Kasumi-1 (cell line): ENCODE measurements around the gene KIRREL1.
A peak's percentile ranks its signal among the peaks of the same experiment; 100 is the strongest.

Experiments used
- DNase-seq, 2 experiments: peaks; one replicate each; lab custom pipeline; 2025; lab: John Stamatoyannopoulos, UW

Gene KIRREL1

DNA sequence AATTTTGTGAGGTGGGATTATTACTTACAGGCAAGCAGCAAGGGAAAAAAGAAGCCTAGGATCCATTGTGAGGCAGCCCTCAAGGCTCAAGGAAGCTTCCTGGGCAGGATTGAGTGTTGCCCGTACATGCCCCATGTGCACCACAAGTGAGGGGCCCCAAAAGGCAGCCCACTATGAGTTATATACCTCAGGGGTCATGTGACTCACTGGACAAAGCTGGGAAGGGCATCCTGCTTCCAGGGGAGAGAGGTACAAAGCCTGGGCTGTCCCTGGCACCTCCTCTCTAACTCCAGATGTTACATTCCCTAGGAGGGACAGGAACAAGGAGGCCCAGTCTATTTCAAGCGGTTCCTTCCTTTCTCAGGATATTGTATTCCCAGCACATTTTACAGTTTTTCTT lies 153.3 kb downstream of the KIRREL1 start:
- DNase-seq: no peak

DNA sequence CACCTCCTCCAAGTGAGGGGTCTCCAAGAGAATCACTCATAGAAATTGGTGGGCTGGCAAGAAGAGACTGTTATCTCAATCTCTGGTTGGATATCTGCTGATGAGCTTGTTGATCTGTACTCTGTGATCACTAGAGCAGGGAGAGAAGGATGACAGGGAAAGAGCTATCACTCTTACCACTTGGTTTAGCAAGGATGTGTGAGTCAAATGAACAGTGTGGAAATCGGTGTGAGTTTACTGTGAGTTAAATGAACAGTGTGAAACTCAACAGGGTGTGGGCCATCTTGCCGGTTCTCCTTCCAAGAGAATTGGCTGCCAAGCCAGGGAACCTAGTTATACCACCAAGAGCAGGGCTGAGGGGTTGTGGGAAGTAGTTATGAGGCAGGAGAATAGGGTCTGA lies 154.0 kb downstream of the KIRREL1 start:
- DNase-seq: no peak

DNA sequence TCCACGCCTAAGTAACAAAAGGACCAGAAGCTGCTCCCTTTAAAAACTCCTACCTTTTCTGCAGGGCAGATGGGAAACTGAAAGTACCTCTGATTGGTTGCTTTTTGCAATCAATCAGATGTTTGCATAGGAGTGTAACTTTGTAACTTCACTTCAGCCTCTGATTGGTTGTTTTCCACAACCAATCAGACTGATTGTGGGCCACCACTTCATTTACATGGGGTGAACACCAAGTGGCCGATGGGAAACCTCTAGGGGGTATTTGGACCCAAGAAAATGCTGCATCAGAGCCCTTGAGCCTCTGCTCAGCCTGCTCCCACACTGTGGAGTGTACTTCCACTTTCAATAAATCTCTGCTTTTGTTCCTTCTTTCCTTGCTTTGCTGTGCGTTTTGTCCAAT lies 154.4 kb downstream of the KIRREL1 start:
- DNase-seq: no peak

DNA sequence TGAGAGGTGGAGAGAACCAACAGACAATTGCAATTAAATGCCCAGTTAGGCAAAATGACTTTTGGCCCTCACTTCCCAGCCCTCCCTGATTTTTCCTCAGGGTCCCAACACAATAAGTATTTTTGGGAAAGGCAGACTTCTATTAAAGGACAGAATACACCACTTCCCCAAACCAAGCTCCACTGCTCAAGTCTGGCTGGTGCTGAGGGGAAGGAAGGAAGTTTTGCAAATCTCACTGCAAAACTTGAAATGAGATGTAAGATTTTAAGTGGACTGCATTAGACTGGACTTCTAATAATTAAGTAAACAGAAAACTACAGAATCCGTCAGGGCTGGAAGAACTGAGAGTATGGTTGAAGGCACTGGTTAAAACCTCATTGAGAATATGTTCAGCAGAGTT lies 155.0 kb downstream of the KIRREL1 start:
- DNase-seq: peak; percentile 31 to 45

DNA sequence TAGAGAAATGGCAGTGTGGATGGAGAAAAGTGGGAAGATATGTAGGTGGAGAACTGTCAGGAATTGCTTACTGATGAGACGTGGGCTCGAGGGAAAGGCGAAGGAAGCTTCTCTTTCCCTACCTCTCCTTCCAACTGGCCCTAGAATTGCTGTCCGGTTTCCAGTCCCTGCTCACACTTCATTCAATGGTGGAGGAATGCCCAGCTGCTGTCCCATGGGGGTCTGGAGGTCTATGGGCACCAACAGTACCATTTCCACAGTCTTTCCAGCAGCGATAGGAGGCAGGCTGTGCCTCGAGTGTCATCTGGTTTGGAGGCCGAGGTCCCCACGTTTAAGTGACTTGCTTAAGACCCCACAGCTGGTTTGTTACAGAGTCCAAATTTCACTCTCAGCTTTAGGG lies 155.7 kb downstream of the KIRREL1 start:
- DNase-seq: no peak
